Upper lobe of left lung (tissue), 4 donors: Measurements from ENCODE around the gene DSG2.

Experiments used
- EP300 ChIP-seq, 4 donors: sonication (generic); formaldehyde crosslinking; IDR thresholded peaks; one replicate each; pipeline ENCODE4 v1.5.1; 2017; ENCODE audit warnings: antibody characterized with exemption in 4 of 4, control low read depth in 2 of 4
- TF ChIP-seq, protein P1 (sequence below), 6 experiments: fragments of 450-650 bp in 4 of 6; fragments of 200-600 bp in 2 of 6; sonication (generic) in 2 of 6; IDR thresholded peaks; one replicate each; pipeline ENCODE4 v1.5.1; 2016 to 2019; ENCODE audit warnings: antibody characterized with exemption in 6 of 6

- no peak for TF ChIP-seq EP300 (IDR thresholded peaks at IDR 0.05)
- TF ChIP-seq, protein P1, sequence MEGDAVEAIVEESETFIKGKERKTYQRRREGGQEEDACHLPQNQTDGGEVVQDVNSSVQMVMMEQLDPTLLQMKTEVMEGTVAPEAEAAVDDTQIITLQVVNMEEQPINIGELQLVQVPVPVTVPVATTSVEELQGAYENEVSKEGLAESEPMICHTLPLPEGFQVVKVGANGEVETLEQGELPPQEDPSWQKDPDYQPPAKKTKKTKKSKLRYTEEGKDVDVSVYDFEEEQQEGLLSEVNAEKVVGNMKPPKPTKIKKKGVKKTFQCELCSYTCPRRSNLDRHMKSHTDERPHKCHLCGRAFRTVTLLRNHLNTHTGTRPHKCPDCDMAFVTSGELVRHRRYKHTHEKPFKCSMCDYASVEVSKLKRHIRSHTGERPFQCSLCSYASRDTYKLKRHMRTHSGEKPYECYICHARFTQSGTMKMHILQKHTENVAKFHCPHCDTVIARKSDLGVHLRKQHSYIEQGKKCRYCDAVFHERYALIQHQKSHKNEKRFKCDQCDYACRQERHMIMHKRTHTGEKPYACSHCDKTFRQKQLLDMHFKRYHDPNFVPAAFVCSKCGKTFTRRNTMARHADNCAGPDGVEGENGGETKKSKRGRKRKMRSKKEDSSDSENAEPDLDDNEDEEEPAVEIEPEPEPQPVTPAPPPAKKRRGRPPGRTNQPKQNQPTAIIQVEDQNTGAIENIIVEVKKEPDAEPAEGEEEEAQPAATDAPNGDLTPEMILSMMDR (IDR thresholded peaks at IDR 0.05), result no peak
These were observed 28.3 kb upstream of the DSG2 start for GRCh38 chr18:31469629-31470028.
